ENCODE results near the gene SUSD6. TPM values are rescaled to one million over a fixed set of nuclear protein-coding genes. Genes with fewer than 3 reads are reported as not detected.
"Not testable (repeated sequence)": the region's sequence is repeated elsewhere in the genome, so short reads cannot be mapped to it uniquely, and the experiment has no call there.

SUSD6 gene
- total RNA-seq, 1 experiment from 2014 or later = 6.4 TPM

GRCh38 chr14:69720912-69721311 is 109.5 kb downstream of the SUSD6 start:
- no peak for DNase-seq (ENCODE audit: low read depth in 1 of 2, low spot score in 2 of 2)
- Histone ChIP-seq H3K4me3 (no peak overlapping the region), H3K36me3 (no peaks in the 10 kb centered on the region), H3K9me3 (replicated peaks) (no peaks in the 10 kb centered on the region), H3K4me1 (replicated peaks) (peaks cover 16% of the 10 kb centered on the region), H3K27me3 (replicated peaks) (no peaks in the 10 kb centered on the region), H3K27ac (no peak overlapping the region)

GRCh38 chr14:69726761-69727511 is 115.5 kb downstream of the SUSD6 start:
- Histone ChIP-seq H3K27ac (no peak overlapping the region), H3K4me1 (replicated peaks) (peaks cover 6% of the 10 kb centered on the region), H3K36me3 (no peaks in the 10 kb centered on the region), H3K27me3 (replicated peaks) (no peaks in the 10 kb centered on the region), H3K9me3 (replicated peaks) (no peaks in the 10 kb centered on the region), H3K4me3 (peak overlapping the region; percentile 22)
- DNase-seq (ENCODE audit: low read depth in 1 of 2, low spot score in 2 of 2) = peak; percentile 65 to 68

- Histone ChIP-seq H3K4me1 (replicated peaks) (peaks cover 6% of the 10 kb centered on the region), H3K9me3 (replicated peaks) (no peaks in the 10 kb centered on the region), H3K27ac (no peak overlapping the region), H3K4me3 (no peak overlapping the region), H3K27me3 (replicated peaks) (no peaks in the 10 kb centered on the region), H3K36me3 (no peaks in the 10 kb centered on the region)
- no peak for DNase-seq (ENCODE audit: low read depth in 1 of 2, low spot score in 2 of 2)
Measured at GRCh38 chr14:69727860-69728259, 116.5 kb downstream of the SUSD6 start.

- not testable (repeated sequence) for H3K4me1 ChIP-seq (replicated peaks); H3K27me3 ChIP-seq (replicated peaks); H3K4me3 ChIP-seq; H3K36me3 ChIP-seq; DNase-seq (ENCODE audit: low read depth in 1 of 2, low spot score in 2 of 2); H3K27ac ChIP-seq; H3K9me3 ChIP-seq (replicated peaks)
Measured at GRCh38 chr14:69731919-69732598, 120.7 kb downstream of the SUSD6 start.

- not testable (repeated sequence) for H3K4me3 ChIP-seq; H3K36me3 ChIP-seq; DNase-seq (ENCODE audit: low read depth in 1 of 2, low spot score in 2 of 2); H3K27ac ChIP-seq; H3K9me3 ChIP-seq (replicated peaks); H3K4me1 ChIP-seq (replicated peaks); H3K27me3 ChIP-seq (replicated peaks)
Measured at GRCh38 chr14:69736405-69736804, 125.0 kb downstream of the SUSD6 start.

GRCh38 chr14:69741055-69741454 is 129.7 kb downstream of the SUSD6 start:
- H3K27me3 ChIP-seq (replicated peaks) = no peaks in the 10 kb centered on the region
- no peaks in the 10 kb centered on the region for H3K36me3 ChIP-seq
- DNase-seq (ENCODE audit: low read depth in 1 of 2, low spot score in 2 of 2) = no peak
- H3K4me3 ChIP-seq = no peak overlapping the region
- no peaks in the 10 kb centered on the region for H3K4me1 ChIP-seq (replicated peaks)
- no peak overlapping the region for H3K27ac ChIP-seq
- H3K9me3 ChIP-seq (replicated peaks) = no peaks in the 10 kb centered on the region

GRCh38 chr14:69749956-69750355 is 138.6 kb downstream of the SUSD6 start:
- Histone ChIP-seq H3K27me3 (replicated peaks) (no peaks in the 10 kb centered on the region), H3K27ac (no peak overlapping the region), H3K4me3 (no peak overlapping the region), H3K9me3 (replicated peaks) (no peaks in the 10 kb centered on the region), H3K4me1 (replicated peaks) (no peaks in the 10 kb centered on the region), H3K36me3 (no peaks in the 10 kb centered on the region)
- DNase-seq (ENCODE audit: low read depth in 1 of 2, low spot score in 2 of 2) = no peak

- DNase-seq (ENCODE audit: low read depth in 1 of 2, low spot score in 2 of 2) = no peak
- no peaks in the 10 kb centered on the region for H3K27me3 ChIP-seq (replicated peaks)
- no peaks in the 10 kb centered on the region for H3K4me1 ChIP-seq (replicated peaks)
- no peaks in the 10 kb centered on the region for H3K9me3 ChIP-seq (replicated peaks)
- H3K36me3 ChIP-seq = no peaks in the 10 kb centered on the region
- no peak overlapping the region for H3K4me3 ChIP-seq
- H3K27ac ChIP-seq = no peak overlapping the region
Measured at GRCh38 chr14:69750495-69750894, 139.1 kb downstream of the SUSD6 start.

GRCh38 chr14:69752773-69753172 is 141.4 kb downstream of the SUSD6 start:
- H3K9me3 ChIP-seq (replicated peaks) = no peaks in the 10 kb centered on the region
- no peak overlapping the region for H3K4me3 ChIP-seq
- no peaks in the 10 kb centered on the region for H3K36me3 ChIP-seq
- no peak for DNase-seq (ENCODE audit: low read depth in 1 of 2, low spot score in 2 of 2)
- H3K27me3 ChIP-seq (replicated peaks) = no peaks in the 10 kb centered on the region
- H3K27ac ChIP-seq = no peak overlapping the region
- H3K4me1 ChIP-seq (replicated peaks) = no peaks in the 10 kb centered on the region

- DNase-seq (ENCODE audit: low read depth in 1 of 2, low spot score in 2 of 2) = no peak
- Histone ChIP-seq H3K27me3 (replicated peaks) (no peaks in the 10 kb centered on the region), H3K4me1 (replicated peaks) (no peaks in the 10 kb centered on the region), H3K27ac (no peak overlapping the region), H3K4me3 (no peak overlapping the region), H3K9me3 (replicated peaks) (no peaks in the 10 kb centered on the region), H3K36me3 (no peaks in the 10 kb centered on the region)
Measured at GRCh38 chr14:69753860-69754259, 142.5 kb downstream of the SUSD6 start.

- no peak overlapping the region for H3K4me3 ChIP-seq
- no peak for DNase-seq (ENCODE audit: low read depth in 1 of 2, low spot score in 2 of 2)
- no peaks in the 10 kb centered on the region for H3K36me3 ChIP-seq
- no peaks in the 10 kb centered on the region for H3K27me3 ChIP-seq (replicated peaks)
- H3K9me3 ChIP-seq (replicated peaks) = no peaks in the 10 kb centered on the region
- no peak overlapping the region for H3K27ac ChIP-seq
- H3K4me1 ChIP-seq (replicated peaks) = no peaks in the 10 kb centered on the region
Measured at GRCh38 chr14:69754487-69754886, 143.1 kb downstream of the SUSD6 start.

- no peak overlapping the region for H3K4me3 ChIP-seq
- no peak overlapping the region for H3K27ac ChIP-seq
- H3K4me1 ChIP-seq (replicated peaks) = no peaks in the 10 kb centered on the region
- H3K27me3 ChIP-seq (replicated peaks) = no peaks in the 10 kb centered on the region
- H3K9me3 ChIP-seq (replicated peaks) = no peaks in the 10 kb centered on the region
- H3K36me3 ChIP-seq = no peaks in the 10 kb centered on the region
- no peak for DNase-seq (ENCODE audit: low read depth in 1 of 2, low spot score in 2 of 2)
Measured at GRCh38 chr14:69755296-69755695, 143.9 kb downstream of the SUSD6 start.

- no peaks in the 10 kb centered on the region for H3K36me3 ChIP-seq
- H3K9me3 ChIP-seq (replicated peaks) = no peaks in the 10 kb centered on the region
- no peak overlapping the region for H3K4me3 ChIP-seq
- H3K27me3 ChIP-seq (replicated peaks) = no peaks in the 10 kb centered on the region
- no peak overlapping the region for H3K27ac ChIP-seq
- no peak for DNase-seq (ENCODE audit: low read depth in 1 of 2, low spot score in 2 of 2)
- no peaks in the 10 kb centered on the region for H3K4me1 ChIP-seq (replicated peaks)
Measured at GRCh38 chr14:69755784-69756183, 144.4 kb downstream of the SUSD6 start.

- DNase-seq (ENCODE audit: low read depth in 1 of 2, low spot score in 2 of 2) = no peak
- no peaks in the 10 kb centered on the region for H3K9me3 ChIP-seq (replicated peaks)
- no peaks in the 10 kb centered on the region for H3K36me3 ChIP-seq
- no peaks in the 10 kb centered on the region for H3K27me3 ChIP-seq (replicated peaks)
- H3K4me1 ChIP-seq (replicated peaks) = no peaks in the 10 kb centered on the region
- H3K4me3 ChIP-seq = no peak overlapping the region
- H3K27ac ChIP-seq = no peak overlapping the region
Measured at GRCh38 chr14:69756298-69756697, 144.9 kb downstream of the SUSD6 start.
